HG02798 (cell line): ENCODE results near the gene MBD5.

Source experiments
- ATAC-seq: cut with Tn5 transposase; IDR thresholded peaks from one replicate; pipeline ENCODE4 v1.9.1; 2021; ENCODE audit warnings: mild to moderate bottlenecking; ENCODE audit not compliant: unreplicated experiment, poor library complexity

MBD5 gene

GRCh38 chr2:148022351-148022750, 1.5 kb downstream of the MBD5 start:
- no peak for ATAC-seq

DNA sequence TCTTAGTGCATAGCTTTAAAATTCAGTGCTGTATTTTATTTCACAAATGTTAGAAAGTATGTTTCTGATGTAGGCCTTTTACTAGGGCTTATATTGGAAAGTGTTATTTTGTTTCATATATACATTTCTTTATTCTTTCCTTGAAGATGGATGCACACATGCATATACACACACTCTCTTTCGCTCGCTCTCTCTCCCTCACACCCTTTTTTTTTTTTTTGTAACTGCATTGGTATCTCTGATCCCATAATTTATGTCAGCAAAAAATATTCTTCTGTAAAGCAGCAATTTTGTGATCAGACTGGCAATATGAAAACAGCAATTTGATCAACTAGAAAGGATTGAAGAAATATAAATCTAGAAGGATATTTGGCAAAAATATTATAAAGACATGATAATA, 2.0 kb downstream of the MBD5 start:
- no peak for ATAC-seq

DNA sequence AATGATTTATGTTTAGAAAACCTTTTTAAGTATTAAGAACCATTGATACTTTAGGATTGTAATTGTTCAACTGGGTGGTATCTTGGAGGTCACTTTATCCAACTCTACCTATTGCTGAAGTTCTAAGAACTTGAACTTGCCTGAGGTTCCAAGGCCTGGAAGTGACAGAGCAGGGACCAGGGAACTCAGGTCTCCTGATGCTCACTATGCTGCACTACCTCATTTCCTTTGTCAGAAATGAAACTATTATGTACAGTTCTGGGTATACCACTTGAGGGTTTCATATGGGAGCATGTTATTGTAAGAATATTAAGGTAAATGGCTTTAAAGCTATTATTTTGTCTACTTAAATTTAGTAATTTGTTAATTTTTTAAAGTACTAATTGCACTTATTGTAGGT, 3.0 kb downstream of the MBD5 start:
- ATAC-seq = peak; percentile 25

GRCh38 chr2:148026573-148026972, 5.7 kb downstream of the MBD5 start:
- ATAC-seq = no peak

DNA sequence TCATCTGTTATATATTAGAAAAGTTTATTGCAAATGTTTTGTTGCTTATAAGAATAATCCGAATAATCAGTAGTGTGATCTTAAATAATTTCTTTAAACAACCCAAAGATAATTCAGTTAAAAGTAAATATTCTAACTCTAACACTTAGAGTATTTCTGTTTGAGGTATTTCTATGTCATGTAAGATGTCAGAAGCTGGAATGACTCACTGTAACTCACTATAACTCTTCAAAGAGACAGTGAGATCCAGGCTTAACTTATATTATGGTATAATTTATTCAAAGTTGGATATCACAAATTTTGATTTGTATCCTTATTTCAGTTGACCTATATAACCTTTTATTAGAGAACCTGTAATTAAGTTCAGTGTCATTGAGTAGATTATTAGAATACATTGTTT, 6.9 kb downstream of the MBD5 start:
- ATAC-seq = no peak

- ATAC-seq = no peak
These were observed 7.9 kb downstream of the MBD5 start for GRCh38 chr2:148028781-148029180.

GRCh38 chr2:148031152-148031551, 10.3 kb downstream of the MBD5 start:
- no peak for ATAC-seq

DNA sequence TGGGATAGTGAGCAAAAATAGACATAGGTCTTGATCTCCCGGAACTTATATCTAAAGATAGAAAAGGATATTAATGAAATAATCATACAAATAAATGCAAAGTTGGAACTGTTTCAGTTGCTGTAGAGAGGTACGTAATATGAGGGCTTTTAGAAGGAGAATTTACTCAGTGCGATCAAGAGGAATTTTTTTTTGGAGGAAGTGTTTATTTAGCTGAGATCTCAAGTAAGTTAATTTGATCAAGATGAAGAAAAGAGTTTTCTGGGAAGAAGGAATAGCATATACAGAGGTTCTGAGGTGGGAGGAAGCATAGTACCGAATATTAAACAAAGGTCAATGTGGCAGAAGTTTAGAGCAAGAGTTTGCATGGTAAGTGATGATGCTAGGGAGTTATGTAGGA, 11.3 kb downstream of the MBD5 start:
- no peak for ATAC-seq

GRCh38 chr2:148039783-148040182, 18.9 kb downstream of the MBD5 start:
- ATAC-seq = no peak

GRCh38 chr2:148042219-148042618, 21.3 kb downstream of the MBD5 start:
- ATAC-seq = peak; percentile 80

DNA sequence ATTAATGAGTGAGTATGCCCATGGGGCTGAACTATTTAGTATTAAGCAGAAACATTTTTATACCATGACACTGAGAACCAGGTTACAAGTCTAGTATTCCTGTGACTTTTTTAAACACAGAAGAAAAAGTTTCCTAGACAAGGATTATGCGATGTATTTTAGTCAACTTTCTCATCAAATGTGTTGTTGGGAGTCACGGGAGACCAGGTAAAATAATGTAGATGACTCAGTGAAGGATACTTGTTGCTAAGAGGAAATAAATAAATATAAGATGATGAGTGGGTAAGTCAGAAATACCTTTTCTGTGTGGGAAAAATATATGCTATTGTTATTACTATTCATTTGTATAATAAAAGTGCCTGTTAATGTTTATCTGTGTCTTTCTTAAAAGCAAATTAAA, 23.4 kb downstream of the MBD5 start:
- no peak for ATAC-seq

- no peak for ATAC-seq
These were observed 25.9 kb downstream of the MBD5 start for GRCh38 chr2:148046802-148047201.

DNA sequence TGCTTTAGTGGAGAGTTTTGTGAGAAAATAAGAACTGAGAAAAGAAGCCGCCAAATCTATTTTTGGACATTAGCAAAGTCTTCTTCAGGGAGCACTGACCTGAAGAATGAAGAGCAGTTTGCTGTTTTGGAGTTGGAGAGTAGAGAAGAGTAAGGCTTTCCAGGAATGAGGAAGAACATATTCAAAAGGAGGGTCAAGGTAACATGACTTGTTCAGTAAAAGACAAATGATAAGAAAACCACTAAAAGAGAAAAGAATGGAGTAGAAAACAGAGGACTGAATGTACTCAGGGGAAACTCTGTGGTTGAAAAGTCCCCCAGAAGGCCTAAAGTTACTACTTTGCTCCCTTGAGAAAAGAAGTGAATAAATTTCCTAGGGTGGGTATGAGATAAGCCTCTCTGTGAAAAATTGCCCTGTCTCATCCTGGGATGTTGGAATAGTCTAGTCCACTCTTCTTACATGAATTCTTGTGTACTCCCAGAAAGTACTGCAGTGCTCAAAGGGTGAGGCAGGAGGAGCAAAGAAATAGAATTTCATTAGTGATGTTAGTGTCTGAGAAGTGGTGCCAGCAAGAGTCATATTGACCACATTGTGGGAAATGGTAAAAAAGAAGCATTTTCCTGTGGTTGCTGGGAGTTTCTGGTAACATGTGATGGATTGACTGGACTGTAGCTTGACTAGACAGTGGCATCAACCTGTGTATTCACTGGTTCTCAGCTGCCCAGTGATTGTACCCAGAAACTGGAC, 27.8 kb downstream of the MBD5 start:
- peak; percentile 74 for ATAC-seq

- ATAC-seq = no peak
These were observed 28.4 kb downstream of the MBD5 start for GRCh38 chr2:148049284-148049683.

GRCh38 chr2:148052687-148053086, 31.8 kb downstream of the MBD5 start:
- ATAC-seq = no peak

GRCh38 chr2:148058641-148059040, 37.8 kb downstream of the MBD5 start:
- no peak for ATAC-seq

GRCh38 chr2:148063633-148064032, 42.7 kb downstream of the MBD5 start:
- ATAC-seq = no peak

DNA sequence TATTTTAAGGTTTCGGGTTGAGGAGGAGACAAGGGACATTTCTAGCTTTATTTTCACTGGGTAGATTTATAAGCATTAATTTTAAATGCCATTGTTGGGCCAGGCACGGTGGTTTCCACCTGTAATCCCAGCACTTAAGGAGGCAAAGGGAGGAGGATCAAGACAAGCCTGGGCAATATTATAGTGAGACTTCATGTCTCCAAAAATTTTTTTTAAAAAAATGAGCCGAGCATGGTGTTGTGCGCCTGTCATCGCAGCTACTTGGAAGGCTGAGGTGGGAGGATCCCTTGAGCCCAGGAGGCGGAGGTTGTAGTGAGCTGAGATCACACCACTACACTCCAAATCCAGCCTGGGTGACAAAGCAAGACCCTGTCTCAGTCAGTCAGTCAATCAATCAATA, 45.0 kb downstream of the MBD5 start:
- no peak for ATAC-seq

DNA sequence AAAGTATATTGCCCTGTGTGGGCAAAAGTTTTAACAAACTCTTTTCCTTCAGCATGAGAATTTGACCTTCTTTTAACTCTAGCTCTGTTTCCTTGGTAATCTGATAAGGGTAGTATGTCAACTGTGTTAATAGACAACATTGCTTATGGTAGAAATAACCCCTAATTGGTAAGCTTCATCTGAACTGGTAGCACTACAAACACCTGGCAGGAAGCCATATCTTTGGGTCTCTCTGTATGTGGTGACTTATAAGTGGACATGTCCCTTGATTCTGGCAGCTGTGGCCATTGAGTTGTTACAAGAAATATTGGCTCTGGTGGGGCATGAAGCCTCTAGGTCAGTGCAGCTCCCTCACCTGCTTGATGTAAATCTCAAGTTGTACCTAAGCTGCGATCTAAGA, 46.9 kb downstream of the MBD5 start:
- no peak for ATAC-seq

- ATAC-seq = no peak
These were observed 50.5 kb downstream of the MBD5 start for GRCh38 chr2:148071351-148071750.

GRCh38 chr2:148096012-148096411, 75.1 kb downstream of the MBD5 start:
- ATAC-seq = no peak

GRCh38 chr2:148102641-148103040, 81.8 kb downstream of the MBD5 start:
- no peak for ATAC-seq

DNA sequence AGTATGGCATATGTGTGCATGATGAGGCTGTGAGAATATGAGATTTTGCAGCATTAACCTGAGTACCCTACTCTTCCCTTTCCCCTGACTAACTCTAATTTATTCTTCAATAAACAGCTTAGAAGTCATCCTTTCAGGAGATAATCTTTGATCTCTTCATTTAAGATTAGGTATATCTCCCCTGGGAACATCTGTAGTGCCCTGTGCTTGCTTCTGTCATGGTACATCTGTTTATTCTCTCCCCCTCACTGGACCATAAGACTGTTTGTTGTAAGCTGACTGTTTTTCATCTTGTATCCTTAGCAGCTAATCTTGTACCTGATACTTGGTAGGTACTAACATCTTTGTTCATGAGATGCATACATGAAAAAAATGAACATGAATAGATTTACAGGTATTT, 83.1 kb downstream of the MBD5 start:
- ATAC-seq = no peak
